LHCN-M2 (cell line): Measurements from ENCODE around the gene PTGIS. TPM values are rescaled to one million over a fixed set of nuclear protein-coding genes. Genes with fewer than 3 reads are reported as not detected.

Source experiments
- DNase-seq: peaks from one replicate; pipeline ENCODE4 v3.0.0-alpha.2; 2012; ENCODE audit warnings: low read depth
- total RNA-seq: library from RNA; depleted of rRNA; stranded (reverse); fragments of >200 nt; gene quantifications from 2 replicates; pipeline ENCODE4 v1.2.3, GENCODE V29; 2014

Gene PTGIS
- total RNA-seq, 1 experiment from 2014 or later, result 0.92 TPM

DNA sequence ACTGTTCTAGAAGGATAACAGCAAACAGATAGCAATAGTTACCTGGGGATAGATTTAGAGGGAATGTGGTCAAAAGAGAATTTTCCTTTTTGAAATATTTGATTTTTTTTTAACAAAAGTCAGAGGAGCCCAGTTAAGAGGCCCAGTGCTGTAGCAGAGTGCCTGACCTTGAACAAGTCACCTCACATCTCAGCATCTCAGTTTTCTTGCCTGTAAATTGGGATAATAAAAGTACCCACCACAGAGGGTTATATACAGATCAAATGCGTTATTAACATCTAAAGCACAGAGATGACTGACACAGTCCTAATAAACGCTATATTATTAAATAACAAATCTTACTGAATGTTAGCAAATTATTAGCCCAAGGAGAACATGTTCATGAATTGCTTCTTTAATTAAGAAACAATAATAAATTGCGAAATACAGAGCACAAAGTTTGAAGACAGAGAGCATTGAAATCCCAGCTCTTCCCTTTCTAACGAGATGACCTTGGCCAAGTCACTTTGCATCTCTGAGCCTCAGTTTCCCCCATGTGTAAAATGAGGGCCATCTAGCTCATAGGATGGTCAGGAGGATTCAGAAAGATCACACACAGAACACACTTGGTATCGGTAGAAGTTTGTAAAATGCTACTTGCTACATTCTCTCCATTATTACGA lies 35.5 kb downstream of the PTGIS start:
- DNase-seq, result no peak

DNA sequence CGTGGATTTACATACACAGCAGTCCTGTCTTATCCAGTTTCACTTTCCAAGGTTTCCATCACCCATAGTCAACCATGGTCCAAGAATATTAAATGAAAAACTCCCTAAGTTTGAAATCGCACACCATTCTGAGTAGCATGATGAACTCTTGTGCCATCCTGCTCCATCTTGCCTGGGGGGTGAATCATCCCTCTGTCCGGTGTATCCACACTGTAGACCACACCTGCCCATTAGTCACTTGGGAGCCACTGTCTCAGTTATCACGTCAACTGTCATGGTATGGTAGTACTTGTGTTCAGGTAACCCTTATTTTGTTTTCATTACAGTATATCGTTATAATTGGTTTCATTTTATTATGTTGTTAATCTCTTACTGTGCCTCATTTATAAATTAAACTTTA lies 38.5 kb downstream of the PTGIS start:
- DNase-seq, result peak; percentile 19

DNA sequence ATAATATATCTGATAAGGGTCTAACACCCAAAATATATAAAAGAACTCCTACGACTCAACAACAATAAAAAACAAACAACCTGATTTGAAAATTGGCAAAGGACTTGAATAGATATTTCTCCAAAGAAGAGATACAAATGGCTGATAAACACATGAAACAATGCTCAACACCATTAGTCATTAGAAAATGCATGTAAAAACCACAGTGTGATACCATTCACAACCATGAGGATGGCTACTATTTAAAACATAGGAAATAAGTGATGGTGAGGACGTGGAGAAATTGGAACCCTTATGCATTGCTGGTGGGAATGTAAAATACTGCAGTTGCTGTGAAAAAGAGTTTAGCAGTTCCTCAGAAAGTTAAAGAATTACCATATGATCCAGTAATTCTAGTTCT lies 41.4 kb downstream of the PTGIS start:
- DNase-seq, result peak; percentile 21

DNA sequence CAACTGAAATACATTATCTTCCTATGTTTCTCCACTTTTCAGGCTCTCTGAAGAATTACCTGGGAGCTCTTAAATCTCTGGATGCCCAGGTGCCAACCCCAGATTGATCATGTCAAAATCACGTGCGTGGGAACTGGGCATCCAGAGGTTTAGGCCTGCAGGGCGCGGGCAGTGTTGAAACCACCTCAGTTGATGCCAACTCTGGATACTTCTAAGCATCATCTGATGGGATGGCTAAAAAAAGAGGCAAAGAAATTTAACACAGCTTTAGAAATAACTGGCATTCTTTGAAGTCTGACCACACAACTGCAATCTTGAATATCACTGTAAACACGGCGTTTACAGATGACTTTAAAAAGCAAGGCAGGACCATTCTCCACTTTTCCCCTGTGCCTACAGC lies 41.9 kb downstream of the PTGIS start:
- DNase-seq, result peak; percentile 50

DNA sequence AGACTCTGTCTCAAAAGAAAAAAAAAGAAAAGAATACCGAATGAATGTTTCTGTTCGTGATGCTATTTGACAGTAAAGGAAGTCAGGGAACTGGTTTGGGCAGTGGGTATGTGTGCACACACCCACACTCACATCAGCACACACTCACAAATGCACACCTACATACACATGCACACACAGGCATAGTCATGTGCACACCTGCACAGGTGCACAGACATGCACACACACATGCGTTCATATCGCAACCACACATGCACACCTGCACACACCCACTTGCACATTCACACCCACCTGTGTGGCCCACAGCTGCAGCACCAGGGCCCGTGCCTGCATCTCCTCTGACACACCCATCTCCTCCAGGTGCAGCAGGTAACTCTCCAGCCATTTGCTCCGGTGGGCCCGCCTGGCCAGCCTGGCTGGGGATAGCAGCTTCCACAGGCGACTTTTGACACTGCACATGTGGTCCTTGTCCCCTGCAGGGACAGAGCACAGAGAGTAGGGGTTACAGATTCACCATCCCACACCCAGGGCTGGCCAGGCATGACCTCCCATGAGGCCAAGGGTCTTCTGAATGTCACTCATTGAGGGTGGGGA lies 44.1 kb downstream of the PTGIS start:
- no peak for DNase-seq

DNA sequence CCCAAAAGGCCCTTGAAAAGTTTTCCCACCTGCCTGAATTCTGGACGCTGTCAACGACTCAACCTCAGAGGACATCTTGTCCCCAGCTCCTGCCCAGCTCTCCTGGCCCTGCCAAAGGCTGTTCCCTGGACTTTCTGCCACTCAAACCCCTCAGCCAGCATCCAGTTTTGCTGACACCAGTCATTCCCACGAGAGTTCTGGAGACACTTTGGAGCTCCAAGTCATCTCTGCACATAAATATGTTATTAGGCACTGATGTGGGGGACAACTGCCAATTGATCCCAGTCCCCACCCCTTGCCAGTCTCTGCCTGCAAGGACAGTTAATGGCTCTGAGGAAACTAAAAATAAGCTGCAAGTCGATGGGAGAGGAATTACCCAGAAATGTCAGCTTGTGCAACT lies 46.6 kb downstream of the PTGIS start:
- no peak for DNase-seq

DNA sequence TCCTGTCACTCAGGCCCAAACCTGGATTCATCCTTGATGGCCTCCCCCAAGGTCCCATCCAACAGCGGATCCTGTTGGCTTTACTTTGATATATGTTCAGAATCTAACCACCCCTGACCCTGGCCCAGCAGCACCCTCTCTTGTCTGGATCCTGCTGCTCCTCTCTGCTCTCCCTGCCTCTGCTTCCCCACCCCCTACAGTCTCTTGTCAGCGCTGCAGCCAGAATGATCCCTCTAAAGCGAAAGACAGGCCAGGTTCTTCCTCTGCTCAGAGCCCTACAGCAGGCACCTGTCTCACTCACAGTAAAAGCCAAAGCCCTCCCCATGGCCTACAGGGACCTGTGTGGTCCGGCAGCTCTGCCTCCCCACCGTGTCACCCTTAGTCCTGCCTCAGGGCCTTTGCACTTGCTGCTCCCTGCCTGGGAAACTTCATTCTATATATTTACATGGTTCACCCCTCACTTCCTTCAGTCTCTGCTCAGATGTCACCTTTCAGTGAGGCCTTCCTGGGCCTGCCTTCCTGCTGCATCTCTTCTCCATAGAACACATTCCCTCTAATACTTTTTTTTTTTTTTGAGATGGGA lies 48.1 kb downstream of the PTGIS start:
- no peak for DNase-seq

DNA sequence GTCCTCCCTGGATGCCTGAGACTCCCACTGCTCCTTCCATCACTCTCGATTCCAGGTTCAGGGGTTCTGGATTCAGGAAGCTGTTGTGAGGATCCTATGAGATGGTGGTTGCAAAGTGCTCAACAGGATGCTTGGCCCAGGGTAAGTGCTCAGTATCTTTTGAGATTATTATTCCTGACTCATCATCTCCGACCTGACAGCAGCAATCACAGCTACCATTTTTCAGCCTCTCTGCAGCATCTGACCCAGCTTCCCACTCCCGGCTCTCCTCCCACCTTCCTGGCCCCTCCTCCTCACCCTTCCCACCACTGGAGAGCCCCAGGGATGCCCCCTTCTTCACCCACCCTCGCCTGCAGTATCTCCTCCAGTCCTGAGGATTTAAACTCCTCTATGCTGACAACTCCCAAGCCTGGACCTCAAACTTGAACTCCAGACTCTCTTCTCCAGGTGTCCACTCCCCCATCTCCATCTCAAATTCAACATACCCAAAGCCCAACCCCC lies 48.7 kb downstream of the PTGIS start:
- no peak for DNase-seq

DNA sequence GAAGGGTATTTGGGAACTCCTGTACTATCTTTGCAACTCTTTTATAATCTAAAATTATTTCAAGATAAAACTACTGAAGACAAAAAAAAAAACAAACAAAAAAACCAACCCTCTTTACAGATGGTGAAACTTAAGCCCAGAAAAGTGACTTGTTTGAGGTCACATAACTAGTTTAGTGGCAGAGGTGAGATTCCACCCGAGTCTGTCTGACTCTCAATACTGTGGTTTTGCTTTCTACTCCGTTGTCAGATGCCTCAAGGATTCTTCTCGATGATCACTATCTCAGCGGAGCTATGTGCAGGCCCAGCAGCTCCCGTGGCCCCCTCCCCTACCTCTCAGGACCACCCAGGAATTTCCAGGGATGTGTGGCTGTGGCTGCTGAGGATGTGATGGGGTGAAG lies 49.4 kb downstream of the PTGIS start:
- DNase-seq, result no peak

DNA sequence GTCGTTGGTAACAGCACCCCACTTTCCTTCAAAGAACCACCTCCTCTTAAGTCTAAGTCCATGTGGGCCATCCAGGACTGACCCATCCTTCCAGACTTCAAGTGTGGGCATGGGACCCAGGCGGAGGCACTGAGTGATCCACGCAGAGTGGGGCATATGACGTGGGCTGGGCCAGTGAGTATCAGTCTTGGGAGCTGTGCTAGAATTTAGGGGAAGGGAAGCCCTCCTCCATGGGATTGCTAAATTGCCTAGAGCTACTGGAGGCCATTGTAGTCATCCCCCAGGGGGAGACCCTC lies 50.2 kb downstream of the PTGIS start:
- DNase-seq, result no peak

DNA sequence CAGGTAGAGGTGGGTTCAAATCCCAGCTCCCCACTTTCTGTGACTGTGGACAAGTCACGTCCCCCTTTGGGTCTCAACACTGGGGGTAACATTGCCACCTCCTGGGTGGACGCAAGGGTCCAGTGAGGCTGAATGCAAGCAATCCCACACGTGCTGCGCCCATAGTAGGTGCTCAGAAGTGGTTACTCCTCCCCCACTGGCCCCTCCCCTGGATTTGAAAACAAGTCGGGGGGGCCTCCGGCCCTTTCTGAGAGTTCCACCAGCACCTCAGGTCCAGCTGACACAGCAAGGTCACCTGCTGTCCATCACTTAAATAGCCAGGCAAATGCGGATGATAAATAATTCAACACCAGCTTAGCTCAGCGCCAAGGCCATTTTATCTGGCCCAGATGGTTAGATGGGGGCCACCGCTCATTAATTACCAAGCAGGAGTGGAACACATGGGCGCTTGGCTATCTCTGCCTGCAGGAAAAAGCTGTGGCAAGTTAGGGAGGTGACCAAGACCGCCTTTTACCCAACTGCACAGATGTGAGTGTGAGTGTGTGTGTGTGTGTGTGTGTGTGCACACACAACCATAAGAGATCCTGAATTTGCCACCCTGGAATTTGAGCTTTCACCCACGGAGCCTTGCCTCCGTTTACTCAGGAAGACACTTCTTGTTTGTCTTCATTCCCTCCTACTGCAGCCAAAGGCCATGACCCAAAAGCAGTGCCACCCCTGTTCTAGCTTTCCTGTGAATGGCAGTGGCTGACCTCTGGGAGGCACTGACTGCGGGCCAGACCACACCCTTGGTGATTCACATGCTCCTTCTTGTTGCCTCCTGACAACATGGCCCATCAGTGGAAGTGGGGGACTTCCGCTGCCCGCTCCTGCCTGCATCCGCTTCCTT lies 50.8 kb downstream of the PTGIS start:
- DNase-seq, result no peak

DNA sequence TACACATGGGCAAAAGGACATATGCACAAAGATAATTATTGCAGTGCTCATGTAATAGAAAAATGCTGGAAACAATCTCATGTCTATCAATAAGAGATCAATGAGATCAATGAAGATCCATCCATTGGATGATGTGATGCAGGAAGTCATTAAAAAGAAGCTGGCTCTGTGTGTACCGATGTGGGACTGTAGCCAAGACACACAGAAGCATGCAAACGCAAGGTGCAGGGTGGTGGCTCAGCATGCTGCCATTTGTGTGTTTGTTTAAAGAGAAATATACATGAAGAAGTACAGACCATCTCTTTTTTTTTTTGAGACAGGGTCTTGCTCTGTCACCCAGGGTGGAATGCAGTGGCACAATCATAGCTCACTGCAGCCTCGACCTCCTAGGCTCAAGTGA lies 52.4 kb downstream of the PTGIS start:
- DNase-seq, result no peak

DNA sequence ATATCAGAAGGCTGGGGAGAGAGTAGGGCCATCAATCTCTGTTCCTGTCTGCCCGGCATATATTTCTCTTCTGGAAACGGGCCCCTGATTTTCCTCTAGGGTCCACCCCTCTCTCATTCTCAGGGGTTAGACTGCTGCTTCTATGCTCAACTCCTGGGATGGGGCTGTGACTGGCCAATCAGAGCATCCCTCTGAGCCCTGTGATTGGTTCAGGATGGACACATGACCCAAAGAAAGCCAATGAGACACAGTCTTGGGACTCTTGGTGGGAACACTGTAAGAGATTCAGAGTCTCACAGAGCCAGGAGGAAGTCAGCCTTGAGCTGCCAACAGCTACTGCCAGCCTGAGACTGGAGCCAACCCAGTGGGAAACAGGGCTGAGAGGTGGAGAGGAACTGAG lies 54.4 kb downstream of the PTGIS start:
- DNase-seq, result no peak

DNA sequence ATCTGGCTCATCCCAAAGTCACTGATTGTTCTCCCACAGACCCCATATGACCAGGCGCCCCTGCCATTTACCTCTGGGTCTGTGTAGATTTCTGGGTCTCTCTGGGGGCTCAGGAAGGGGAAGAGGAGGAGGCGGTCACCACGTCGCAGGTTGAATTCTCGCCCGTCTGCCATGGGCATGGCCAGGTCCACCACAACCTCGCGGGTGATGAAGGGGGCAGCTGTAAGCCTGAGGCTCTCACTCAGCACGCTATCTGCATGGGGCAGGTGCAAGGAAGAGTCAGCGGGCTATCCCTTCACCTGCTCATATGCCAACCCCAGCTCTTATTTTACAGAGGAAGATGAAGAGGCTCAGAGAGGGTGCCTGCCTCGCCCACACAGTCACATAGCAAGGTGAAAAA lies 54.9 kb downstream of the PTGIS start:
- DNase-seq, result no peak

DNA sequence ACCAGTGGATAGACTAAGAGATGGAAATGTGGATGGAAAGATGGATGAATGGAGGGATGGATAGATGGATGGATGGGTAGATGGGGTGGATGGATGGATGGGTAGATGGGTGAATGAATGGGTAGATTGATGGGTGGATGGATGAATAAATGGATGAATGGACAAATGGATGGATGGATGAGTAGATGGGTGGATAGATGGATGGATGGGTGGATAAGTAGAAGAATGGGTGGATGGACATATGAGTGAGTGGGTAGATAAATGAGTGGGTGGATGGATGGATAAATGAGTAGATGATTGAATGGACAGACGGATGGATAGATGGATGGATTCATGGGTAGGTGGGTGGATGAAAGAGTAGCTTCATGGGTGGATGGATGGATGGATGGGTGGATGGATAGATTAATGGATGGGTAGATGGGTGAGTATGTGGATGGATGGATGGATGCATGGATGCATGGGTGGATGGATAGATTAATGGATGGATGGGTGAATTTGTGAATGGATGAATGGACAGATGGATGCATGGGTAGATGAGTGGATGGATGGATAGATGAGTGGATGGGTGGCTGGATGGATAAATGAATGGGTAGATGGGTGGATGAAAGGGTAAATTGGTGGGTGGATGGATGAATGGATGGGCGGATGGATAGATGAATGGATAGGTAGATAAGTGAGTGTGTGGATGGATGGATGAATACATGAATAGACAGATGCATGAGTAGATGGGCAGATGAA lies 56.0 kb downstream of the PTGIS start:
- DNase-seq, result no peak

DNA sequence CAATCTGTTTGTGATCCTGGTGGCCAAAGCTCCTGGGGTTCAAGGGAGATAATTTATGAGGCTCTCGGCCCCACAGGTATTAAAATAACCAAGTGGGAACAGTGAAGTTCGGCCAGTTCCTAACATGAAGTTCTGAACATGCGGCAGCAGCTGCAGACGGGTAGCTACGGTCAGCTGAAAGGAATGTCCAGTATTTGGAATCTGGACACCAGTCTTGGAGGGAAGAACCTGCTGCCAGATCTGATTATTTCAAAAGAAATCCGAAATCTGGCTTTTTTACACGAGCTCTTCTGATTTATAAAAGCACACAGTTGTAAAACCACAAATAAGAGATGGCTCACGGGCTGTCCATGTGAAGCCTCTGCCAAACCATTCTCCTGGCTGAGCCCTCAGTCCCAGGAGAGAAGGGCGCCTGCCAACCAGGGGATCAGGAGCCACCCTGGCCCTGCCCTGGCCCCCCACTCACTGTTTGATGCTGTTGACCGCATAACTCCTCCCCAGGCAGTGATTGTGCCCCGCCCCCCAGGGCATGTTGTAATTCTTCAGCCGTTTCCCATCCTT lies 57.3 kb downstream of the PTGIS start:
- DNase-seq, result peak; percentile 98

DNA sequence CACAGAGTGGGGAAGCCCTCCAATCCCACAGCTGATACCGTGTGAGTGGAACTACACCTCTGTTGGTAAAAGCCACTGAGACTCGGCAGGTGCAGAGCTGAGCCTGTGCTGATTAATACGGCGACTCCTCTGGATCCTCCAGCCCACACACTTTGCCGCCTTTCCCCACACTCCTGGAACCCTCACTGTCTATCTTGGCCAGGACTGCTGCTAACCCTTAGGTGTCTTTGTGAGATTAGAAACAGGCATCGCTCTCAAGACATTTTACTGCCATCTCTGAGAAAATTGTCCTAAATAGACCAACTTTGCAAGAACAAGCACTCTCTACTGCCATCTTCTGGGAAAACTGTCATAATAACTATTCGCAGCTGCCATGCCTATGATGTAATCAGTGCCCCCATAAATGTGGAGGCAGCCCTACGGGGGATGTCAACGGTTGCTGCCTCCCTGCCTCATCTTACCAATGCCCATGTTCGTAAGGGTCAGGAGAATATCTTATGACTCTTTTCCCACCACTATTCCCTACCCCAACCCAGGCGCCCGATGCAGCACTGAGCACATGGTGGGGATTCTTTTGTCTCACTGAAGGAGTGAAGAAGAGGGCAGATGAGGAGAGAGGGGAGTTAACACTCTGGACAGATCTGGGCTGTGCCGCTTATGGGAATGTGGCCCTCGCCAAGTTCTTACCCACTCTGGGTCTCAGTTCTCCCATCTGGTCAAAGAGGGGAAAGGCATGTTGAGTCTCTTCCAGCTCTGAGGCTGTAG lies 59.3 kb downstream of the PTGIS start:
- DNase-seq, result peak; percentile 58

DNA sequence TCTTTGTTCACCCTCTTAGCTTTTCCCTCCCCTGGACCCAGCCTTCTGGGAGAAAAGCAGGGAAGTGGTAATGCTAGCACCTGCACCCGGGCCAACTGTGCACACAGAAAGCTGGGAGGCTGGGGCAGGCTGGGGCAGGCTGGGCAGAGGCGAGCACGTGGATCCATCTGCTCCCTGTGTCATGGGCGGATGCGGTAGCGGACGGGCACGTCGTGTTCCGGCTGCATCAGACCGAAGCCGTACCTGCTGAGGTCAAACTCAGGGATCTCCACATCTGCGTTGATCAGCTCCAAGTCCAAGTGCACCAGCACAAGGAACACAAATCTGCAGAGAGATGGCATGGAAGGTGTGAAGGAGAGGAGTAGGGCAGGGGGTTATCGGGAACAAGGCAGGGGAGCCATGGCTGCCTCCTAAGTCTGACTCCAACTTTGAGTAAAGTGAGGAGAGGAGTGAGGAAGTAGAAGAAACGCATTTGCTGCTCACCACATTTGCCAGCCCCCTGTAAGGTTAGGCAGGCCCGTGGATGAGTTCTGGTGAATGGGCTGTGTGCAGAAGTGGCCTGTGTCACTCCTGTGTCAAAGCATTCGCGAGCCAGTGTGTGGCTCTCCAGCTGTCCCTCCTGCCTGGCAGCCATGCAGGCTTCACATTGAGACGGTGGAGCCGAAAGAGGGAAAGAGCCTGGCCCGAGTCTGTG lies 60.0 kb downstream of the PTGIS start:
- DNase-seq, result no peak

DNA sequence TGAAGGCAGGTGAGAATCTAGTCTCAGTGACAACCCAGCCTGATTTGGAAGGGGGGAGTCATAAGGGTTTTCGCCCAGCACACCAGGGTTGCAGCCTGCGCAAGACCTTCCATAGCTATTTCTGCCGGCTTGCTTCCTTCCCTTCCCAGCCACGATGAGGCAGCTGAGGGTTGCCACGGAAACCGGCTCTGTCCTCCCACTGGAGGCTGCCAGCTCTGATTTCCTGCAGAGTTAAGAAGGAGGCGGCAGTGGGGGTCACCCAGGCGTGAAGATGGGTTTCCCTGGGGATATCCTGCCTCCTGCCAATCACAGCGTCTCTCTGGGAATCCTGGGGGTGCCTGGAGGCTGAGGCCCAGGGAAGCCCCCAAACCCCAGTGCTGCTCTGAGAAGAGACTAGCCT lies 62.4 kb downstream of the PTGIS start:
- DNase-seq, result peak; percentile 40

DNA sequence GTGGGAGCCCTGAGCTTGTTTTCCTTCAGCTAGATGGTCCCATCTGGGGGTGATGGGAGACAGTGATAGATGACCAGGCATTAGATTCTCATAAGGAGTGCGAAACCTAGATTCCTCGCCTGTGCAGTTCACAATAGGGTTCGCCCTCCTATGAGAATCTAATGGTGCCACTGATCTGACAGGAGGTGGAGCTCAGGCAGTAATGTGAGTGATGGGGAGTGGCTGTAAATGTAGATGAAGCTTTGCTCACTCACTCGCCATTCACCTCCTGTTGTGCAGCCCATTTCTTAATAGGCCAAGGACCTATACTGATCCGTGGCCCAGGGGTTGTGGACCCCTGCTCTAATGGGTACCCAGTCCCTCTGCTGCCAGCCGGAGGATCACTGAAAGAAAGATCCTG lies 64.8 kb downstream of the PTGIS start:
- DNase-seq, result no peak
